ENCODE results near the gene SEMA6D.

Gene SEMA6D

GRCh38 chr15:47762621-47763020 is 45.3 kb downstream of the SEMA6D start:
- DNase-seq (ENCODE audit: low read depth) = no peak
- no peak overlapping the region for H3K4me3 ChIP-seq (ENCODE audit: low read length)
- no peak for TF ChIP-seq CTCF (IDR thresholded peaks at IDR 0.05; ENCODE audit: insufficient read depth, low read depth, low read length, missing control alignments)

GRCh38 chr15:47764666-47765065 is 47.4 kb downstream of the SEMA6D start:
- no peak for TF ChIP-seq CTCF (IDR thresholded peaks at IDR 0.05; ENCODE audit: insufficient read depth, low read depth, low read length, missing control alignments)
- no peak for DNase-seq (ENCODE audit: low read depth)
- H3K4me3 ChIP-seq (ENCODE audit: low read length) = no peak overlapping the region

- H3K4me3 ChIP-seq (ENCODE audit: low read length) = no peak overlapping the region
- DNase-seq (ENCODE audit: low read depth) = no peak
- TF ChIP-seq CTCF (IDR thresholded peaks at IDR 0.05; ENCODE audit: insufficient read depth, low read depth, low read length, missing control alignments) = no peak
These were observed 49.1 kb downstream of the SEMA6D start for GRCh38 chr15:47766406-47766805.

GRCh38 chr15:47767035-47767434 is 49.7 kb downstream of the SEMA6D start:
- no peak overlapping the region for H3K4me3 ChIP-seq (ENCODE audit: low read length)
- DNase-seq (ENCODE audit: low read depth) = no peak
- TF ChIP-seq CTCF (IDR thresholded peaks at IDR 0.05; ENCODE audit: insufficient read depth, low read depth, low read length, missing control alignments) = no peak

- TF ChIP-seq CTCF (IDR thresholded peaks at IDR 0.05; ENCODE audit: insufficient read depth, low read depth, low read length, missing control alignments) = no peak
- DNase-seq (ENCODE audit: low read depth) = no peak
- H3K4me3 ChIP-seq (ENCODE audit: low read length) = no peak overlapping the region
These were observed 51.4 kb downstream of the SEMA6D start for GRCh38 chr15:47768735-47769134.

GRCh38 chr15:47769166-47769565 is 51.9 kb downstream of the SEMA6D start:
- no peak for TF ChIP-seq CTCF (IDR thresholded peaks at IDR 0.05; ENCODE audit: insufficient read depth, low read depth, low read length, missing control alignments)
- H3K4me3 ChIP-seq (ENCODE audit: low read length) = no peak overlapping the region
- no peak for DNase-seq (ENCODE audit: low read depth)

- TF ChIP-seq CTCF (IDR thresholded peaks at IDR 0.05; ENCODE audit: insufficient read depth, low read depth, low read length, missing control alignments) = no peak
- DNase-seq (ENCODE audit: low read depth) = no peak
These were observed 55.8 kb downstream of the SEMA6D start for GRCh38 chr15:47773143-47773542.

More at GRCh38 chr15:47773143-47773542, 55.8 kb downstream of the SEMA6D start:
- no peak overlapping the region for H3K4me3 ChIP-seq (ENCODE audit: low read length)
